GM23338 (cell line): Measurements from ENCODE around the gene TBC1D2B. TPM values are rescaled to one million over a fixed set of nuclear protein-coding genes. Genes with fewer than 3 reads are reported as not detected.
A peak's percentile ranks its signal among the peaks of the same experiment; 100 is the strongest.

Experiments used
- ATAC-seq: fragments of 200-7000 bp; cut with Tn5 transposase; 3 replicates; pipeline ENCODE4 v1.9.1; 2020
- DNase-seq: peaks from one replicate; pipeline ENCODE4 v3.0.0-alpha.2; 2015; ENCODE audit warnings: low spot score
- H2AFZ ChIP-seq: fragments of 200-600 bp; sonication (generic); 2 replicates; pipeline ENCODE4 v1.8.0; 2016; ENCODE audit warnings: antibody characterized with exemption, mild to moderate bottlenecking, moderate library complexity
- H3F3A ChIP-seq: fragments of 200-600 bp; sonication (generic); replicated peaks from 2 replicates; pipeline ENCODE4 v1.8.0; 2017; ENCODE audit warnings: antibody characterized with exemption, mixed run types, low read depth
- H3K27ac ChIP-seq: fragments of 200-600 bp; sonication (generic); 2 replicates; pipeline ENCODE4 v1.6.1; 2016; ENCODE audit warnings: low read depth
- H3K27me3 ChIP-seq: fragments of 200-600 bp; sonication (generic); 2 replicates; pipeline ENCODE4 v1.8.0; 2016; ENCODE audit warnings: mild to moderate bottlenecking, mixed run types, moderate library complexity; ENCODE audit not compliant: insufficient read depth
- H3K36me3 ChIP-seq: fragments of 200-600 bp; sonication (generic); 2 replicates; pipeline ENCODE4 v1.8.0; 2016; ENCODE audit warnings: mild to moderate bottlenecking; ENCODE audit not compliant: insufficient read depth
- H3K4me1 ChIP-seq: fragments of 200-600 bp; sonication (generic); 2 replicates; pipeline ENCODE4 v1.8.0; 2016; ENCODE audit warnings: mild to moderate bottlenecking, moderate library complexity; ENCODE audit not compliant: insufficient read depth
- H3K4me2 ChIP-seq: fragments of 200-600 bp; sonication (generic); 2 replicates; pipeline ENCODE4 v1.7.1; 2017; ENCODE audit warnings: mixed run types
- H3K4me3 ChIP-seq: fragments of 200-600 bp; sonication (generic); 2 replicates; pipeline ENCODE4 v1.6.1; 2016; ENCODE audit warnings: mixed run types
- H3K79me2 ChIP-seq: fragments of 200-600 bp; sonication (generic); replicated peaks from 2 replicates; pipeline ENCODE4 v1.8.0; 2017; ENCODE audit warnings: mild to moderate bottlenecking; ENCODE audit not compliant: insufficient read depth
- H3K9me2 ChIP-seq: fragments of 200-600 bp; sonication (generic); 2 replicates; pipeline ENCODE4 v1.8.0; 2017; ENCODE audit not compliant: insufficient read depth
- H4K20me1 ChIP-seq: fragments of 200-600 bp; sonication (generic); replicated peaks from 2 replicates; pipeline ENCODE4 v1.8.0; 2017; ENCODE audit warnings: mild to moderate bottlenecking; ENCODE audit not compliant: insufficient read depth
- H3K27ac Mint-ChIP-seq: 2 replicates; pipeline ENCODE4 v1.8.0; 2020; ENCODE audit warnings: inconsistent platforms, mild to moderate bottlenecking, moderate library complexity, mixed read lengths
- H3K27me3 Mint-ChIP-seq: 3 replicates; pipeline ENCODE4 v1.8.0; 2022; ENCODE audit warnings: low read depth, mild to moderate bottlenecking, moderate library complexity, mixed read lengths, inconsistent platforms; ENCODE audit not compliant: insufficient read depth, poor library complexity
- H3K36me3 Mint-ChIP-seq: 3 replicates; pipeline ENCODE4 v1.8.0; 2021; ENCODE audit warnings: low read depth, mild to moderate bottlenecking, inconsistent platforms, moderate library complexity, mixed read lengths
- H3K4me1 Mint-ChIP-seq: 3 replicates; pipeline ENCODE4 v1.8.0; 2020; ENCODE audit warnings: mild to moderate bottlenecking, inconsistent platforms, mixed read lengths
- H3K4me3 Mint-ChIP-seq: 3 replicates; pipeline ENCODE4 v1.8.0; 2021; ENCODE audit warnings: moderate library complexity, mild to moderate bottlenecking, inconsistent platforms, mixed read lengths
- H3K9me3 Mint-ChIP-seq: 3 replicates; pipeline ENCODE4 v1.8.0; 2020; ENCODE audit warnings: moderate library complexity, mild to moderate bottlenecking, inconsistent platforms, mixed read lengths
- CREB1 ChIP-seq: fragments of 250-450 bp; sonication (Bioruptor Pico); IDR thresholded peaks from 2 replicates; pipeline ENCODE4 v1.5.0; 2020; ENCODE audit warnings: low read depth, mild to moderate bottlenecking, moderate library complexity
- CTCF ChIP-seq, 2 experiments: fragments of 200-600 bp in 1 of 2; sonication (generic) in 1 of 2; conservative IDR thresholded peaks; 2 replicates each; pipeline versions ENCODE4 v1.5.1 to v1.6.1; 2016 to 2017; ENCODE audit warnings: antibody characterized with exemption in 2 of 2, low read depth in 2 of 2, mild to moderate bottlenecking in 2 of 2, moderate library complexity in 1 of 2
- ETS1 ChIP-seq: IDR thresholded peaks from 2 replicates; pipeline ENCODE4 v1.6.1; 2016; ENCODE audit warnings: antibody characterized with exemption
- EZH2 ChIP-seq: fragments of 200-600 bp; sonication (generic); IDR thresholded peaks from one replicate; pipeline ENCODE4 v1.8.0; 2017; ENCODE audit warnings: antibody characterized with exemption, mild to moderate bottlenecking, low read depth; ENCODE audit not compliant: unreplicated experiment
- EZH2phosphoT487 ChIP-seq: fragments of 200-600 bp; sonication (generic); IDR thresholded peaks from one replicate; pipeline ENCODE4 v1.8.1; 2018; ENCODE audit warnings: antibody characterized with exemption; ENCODE audit not compliant: unreplicated experiment
- JUNB ChIP-seq: IDR thresholded peaks from one replicate; pipeline ENCODE4 v1.6.1; 2016; ENCODE audit warnings: antibody characterized with exemption; ENCODE audit not compliant: unreplicated experiment
- NANOG ChIP-seq: IDR thresholded peaks from 2 replicates; pipeline ENCODE4 v1.6.1; 2016; ENCODE audit warnings: antibody characterized with exemption, borderline replicate concordance
- REST ChIP-seq: IDR thresholded peaks from one replicate; pipeline ENCODE4 v1.6.1; 2018; ENCODE audit warnings: antibody characterized with exemption; ENCODE audit not compliant: unreplicated experiment
- STAT1 ChIP-seq: IDR thresholded peaks from one replicate; pipeline ENCODE4 v1.6.1; 2016; ENCODE audit warnings: antibody characterized with exemption; ENCODE audit not compliant: unreplicated experiment
- ZNF114 ChIP-seq: fragments of 250-450 bp; sonication (Bioruptor Pico); IDR thresholded peaks from 2 replicates; pipeline ENCODE4 v1.5.0; 2020; ENCODE audit warnings: mild to moderate bottlenecking, moderate library complexity
- ZNF331 ChIP-seq: fragments of 250-450 bp; sonication (Bioruptor Pico); IDR thresholded peaks from 2 replicates; pipeline ENCODE4 v1.5.0; 2020; ENCODE audit warnings: low read depth, mild to moderate bottlenecking, moderate library complexity
- polyA plus RNA-seq: library from polyadenylated mRNA; unstranded; fragments of >200 nt; fragmentation: Nextera tagmentation; extraction: Ambion mirVana; gene quantifications from 2 replicates; pipeline ENCODE4 v1.2.1, GENCODE V29; 2016
- total RNA-seq: library from RNA; depleted of rRNA; stranded (reverse); fragments of >200 nt; shearing (Covaris generic); gene quantifications from 2 replicates; pipeline ENCODE4 v1.2.3, GENCODE V29; 2014

TBC1D2B gene
- total and polyA plus RNA-seq, 2 experiments from 2014 or later: 3.6 to 17.8 TPM

- TF ChIP-seq CTCF (conservative IDR thresholded peaks at IDR 0.05; ENCODE audit: low read depth in 2 of 2) (no peak), NANOG (no peak)
These were observed 47.8 kb upstream of the TBC1D2B start (continued) for GRCh38 chr15:78125267-78125666.

- H4K20me1 ChIP-seq: no peaks in the 10 kb centered on the region; the same call in 1 of the 2 replicates
- no peak overlapping the region for H2AFZ ChIP-seq
- Mint-ChIP-seq H3K4me3 (peak overlapping the region; percentile 25; the same call in 1 of the 3 replicates), H3K4me1 (peaks cover 26% of the 10 kb centered on the region), H3K9me3 (no peaks in the 10 kb centered on the region), H3K27ac (peak overlapping the region; percentile 89), H3K27me3 (peaks cover 6% of the 10 kb centered on the region), H3K36me3 (peaks cover 8% of the 10 kb centered on the region; the same call in 1 of the 3 replicates)
- ATAC-seq: peak; percentile 78
- no peaks in the 10 kb centered on the region for H3K36me3 ChIP-seq
- peak overlapping the region; percentile 29; the same call in 1 of the 2 replicates for H3K4me2 ChIP-seq
- TF ChIP-seq STAT1 (no peak), EZH2 (no peak)
- H3F3A ChIP-seq: no peaks in the 10 kb centered on the region
- no peak overlapping the region for H3K4me3 ChIP-seq
- no peaks in the 10 kb centered on the region for H3K9me2 ChIP-seq
- no peaks in the 10 kb centered on the region for H3K27me3 ChIP-seq
- H3K27ac ChIP-seq: 0 out of 2 replicates have a peak overlapping the region, but pooled peaks have one; percentile 24
- peak; percentile 46 for DNase-seq
- peaks cover 11% of the 10 kb centered on the region; the same call in 1 of the 2 replicates for H3K4me1 ChIP-seq
- no peaks in the 10 kb centered on the region for H3K79me2 ChIP-seq
These were observed 43.0 kb upstream of the TBC1D2B start for GRCh38 chr15:78120523-78120922.

- no peak overlapping the region for H3K4me3 Mint-ChIP-seq
- Histone ChIP-seq H3K4me1 (peaks cover 8% of the 10 kb centered on the region; the same call in 1 of the 2 replicates), H3K4me3 (no peak overlapping the region), H3K27ac (no peak overlapping the region), H3K4me2 (no peak overlapping the region), H3K27me3 (no peaks in the 10 kb centered on the region), H3F3A (no peaks in the 10 kb centered on the region), H3K9me2 (no peaks in the 10 kb centered on the region), H3K79me2 (no peaks in the 10 kb centered on the region), H2AFZ (no peak overlapping the region), H4K20me1 (no peaks in the 10 kb centered on the region), H3K36me3 (no peaks in the 10 kb centered on the region)
- no peak overlapping the region for H3K27ac Mint-ChIP-seq
- ATAC-seq (no peak), DNase-seq (no peak)
- peaks cover 9% of the 10 kb centered on the region for H3K27me3 Mint-ChIP-seq
- no peaks in the 10 kb centered on the region; the same call in 2 of the 3 replicates for H3K9me3 Mint-ChIP-seq
- peaks cover 12% of the 10 kb centered on the region for H3K4me1 Mint-ChIP-seq
- H3K36me3 Mint-ChIP-seq: peaks cover 2% of the 10 kb centered on the region; the same call in 1 of the 3 replicates
- TF ChIP-seq EZH2phosphoT487 (no peak), STAT1 (no peak), ZNF331 (no peak), JUNB (no peak), REST (no peak), CREB1 (CRISPR knock-in tag) (no peak), ZNF114 (CRISPR knock-in tag) (no peak), EZH2 (no peak), ETS1 (no peak)
These were observed 35.0 kb upstream of the TBC1D2B start for GRCh38 chr15:78112551-78112950.
